Measurements from ENCODE around the gene NLRP12.
"Not testable (repeated sequence)": the region's sequence is repeated elsewhere in the genome, so short reads cannot be mapped to it uniquely, and the experiment has no call there.

NLRP12 gene

DNA sequence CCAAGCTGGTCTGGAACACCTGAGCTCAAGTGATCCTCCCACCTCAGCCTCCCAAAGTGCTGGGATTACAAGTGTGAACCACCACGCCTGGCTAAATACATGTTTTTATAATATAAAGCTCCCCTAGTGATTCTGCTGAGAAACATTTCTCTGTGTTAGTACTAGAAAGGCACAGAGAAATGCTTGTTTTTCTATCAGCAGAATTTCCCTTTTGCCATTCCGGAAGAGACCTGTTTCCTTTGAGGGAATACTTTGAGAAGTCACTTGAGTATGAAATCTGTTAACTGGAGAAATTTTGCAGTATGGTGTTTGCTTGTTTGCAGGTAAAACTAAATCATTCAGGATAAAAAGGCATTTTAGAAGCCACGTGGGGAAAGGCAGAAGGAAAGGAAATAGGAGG lies 4.4 kb upstream of the NLRP12 start:
- no peak for DNase-seq

DNA sequence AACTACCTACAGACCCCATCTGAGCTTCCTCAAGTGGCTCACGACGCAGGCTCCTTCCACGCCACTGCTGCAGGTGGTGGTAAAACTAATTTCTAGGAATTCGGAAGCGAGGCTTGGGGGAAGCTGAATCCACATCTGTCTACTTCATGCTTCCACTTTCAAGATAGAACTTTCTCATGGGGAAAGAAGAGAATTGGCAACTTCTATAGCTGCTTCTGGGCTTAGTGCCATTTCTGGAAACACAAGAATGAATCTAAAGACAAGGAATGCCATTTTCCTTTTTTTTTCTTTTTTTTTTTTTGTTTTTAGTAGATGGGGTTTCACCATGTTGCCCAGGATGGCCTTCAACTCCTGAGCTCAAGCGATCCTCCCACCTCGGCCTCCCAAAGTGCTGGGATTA lies 2.8 kb upstream of the NLRP12 start:
- DNase-seq, result no peak

DNA sequence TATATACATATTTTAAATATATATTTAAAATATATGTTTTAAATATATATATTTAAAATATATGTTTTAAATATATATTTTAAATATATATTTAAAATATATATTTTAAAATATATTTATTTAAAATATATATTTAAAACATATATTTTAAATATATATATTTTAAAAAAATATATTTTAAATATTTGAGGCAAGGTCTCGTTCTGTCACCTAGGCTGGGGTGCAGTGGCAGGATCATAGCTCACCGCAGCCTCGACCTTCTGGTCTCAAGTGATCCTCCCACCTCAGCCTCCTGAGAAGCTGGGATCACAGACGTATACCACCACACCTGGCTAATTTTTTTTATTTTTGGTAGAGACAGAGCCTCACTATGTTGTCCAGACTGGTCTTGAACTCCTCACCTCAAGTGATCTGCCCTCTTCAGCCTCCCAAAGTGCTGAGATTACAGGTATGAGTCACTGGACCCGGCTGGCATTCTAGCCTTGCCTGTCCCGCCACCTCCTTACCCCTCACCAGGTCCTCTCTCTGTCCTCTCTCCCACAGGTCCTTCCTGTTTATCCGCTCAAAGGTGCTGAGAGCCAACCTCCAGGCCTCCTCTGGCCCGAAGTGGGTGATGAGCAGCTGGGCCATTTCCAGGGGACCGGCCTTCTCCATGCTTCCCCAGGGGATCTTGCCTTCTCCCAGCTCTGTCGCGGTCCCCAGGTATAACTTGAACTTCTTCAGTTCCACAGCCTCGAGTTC lies 564 bp downstream of the NLRP12 start:
- DNase-seq, result no peak

DNA sequence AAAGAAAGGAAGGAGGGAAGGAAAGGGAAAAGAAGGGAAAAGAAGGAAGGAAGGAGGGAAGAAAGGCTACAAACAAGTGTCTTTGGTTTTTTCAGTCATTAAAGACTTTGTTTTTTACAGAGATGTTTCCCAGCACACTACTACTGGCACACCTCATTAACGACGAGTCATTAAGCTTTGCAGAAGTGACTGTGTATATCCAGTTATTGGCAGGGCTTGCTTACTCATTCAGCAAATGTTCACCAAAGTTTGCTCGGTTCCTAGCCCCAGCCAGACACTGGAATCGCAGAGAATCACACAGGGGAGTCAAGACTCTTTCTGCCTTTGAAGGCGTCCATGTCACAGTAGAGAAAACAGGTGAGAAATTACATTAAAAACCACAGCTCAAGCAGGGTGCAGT lies 4.3 kb downstream of the NLRP12 start:
- no peak for DNase-seq

DNA sequence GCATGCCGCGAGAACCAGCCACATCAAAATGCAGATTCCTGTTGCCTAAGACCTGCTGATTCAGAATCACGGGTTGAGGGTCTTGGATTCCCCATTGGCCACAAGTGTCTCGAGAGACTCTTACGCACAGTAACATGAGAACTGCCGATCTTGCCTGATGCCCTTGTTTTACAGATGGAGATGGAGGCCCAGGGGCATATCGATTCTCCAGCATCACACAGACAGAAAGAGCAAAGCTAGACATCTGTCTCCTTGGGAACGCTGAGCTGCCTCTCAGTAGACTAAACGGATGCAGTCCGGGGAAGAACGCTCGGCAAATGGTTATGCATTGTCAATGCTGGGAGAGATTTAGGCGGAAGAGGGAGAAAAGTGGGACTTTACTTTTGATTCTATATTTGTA lies 5.4 kb downstream of the NLRP12 start:
- no peak for DNase-seq

DNA sequence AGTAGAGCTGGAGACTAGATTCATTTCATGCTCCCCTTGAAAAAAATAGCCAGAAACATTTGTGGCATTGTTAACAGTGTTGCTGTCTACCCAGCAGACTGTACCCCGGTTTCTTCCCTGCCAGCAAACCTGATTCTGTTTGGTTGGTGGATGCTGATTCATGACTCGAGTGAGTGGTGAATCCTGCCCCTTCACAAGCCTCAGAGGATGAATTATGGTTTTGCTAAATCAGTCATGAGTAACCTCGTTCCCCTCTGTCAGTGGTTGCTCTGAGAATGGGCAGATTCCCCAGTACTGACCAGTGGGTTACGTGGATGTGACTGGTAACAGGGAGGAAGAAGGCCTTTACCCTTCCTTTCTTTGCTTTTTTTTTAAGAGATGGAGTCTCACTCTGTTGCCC lies 10.1 kb downstream of the NLRP12 start:
- DNase-seq, result no peak

DNA sequence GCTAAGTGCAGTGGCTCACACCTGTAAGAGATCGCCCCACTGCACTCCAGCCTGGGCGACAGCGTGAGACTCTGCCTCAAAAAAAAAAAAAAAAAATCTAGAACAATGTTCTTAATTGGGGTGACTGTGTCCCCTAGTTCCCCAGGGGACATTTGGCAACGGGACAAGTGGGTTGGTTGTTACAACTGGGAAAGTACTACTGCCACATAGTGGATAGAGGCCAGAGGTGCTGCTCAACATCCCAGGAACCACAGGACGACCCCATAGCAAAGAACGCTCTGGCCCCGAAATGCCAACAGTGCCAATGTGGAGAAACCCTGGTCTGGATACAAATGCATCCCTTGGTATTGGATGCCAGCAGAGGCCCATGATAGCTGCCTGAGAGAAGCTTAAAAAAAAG lies 11.8 kb downstream of the NLRP12 start:
- no peak for DNase-seq

DNA sequence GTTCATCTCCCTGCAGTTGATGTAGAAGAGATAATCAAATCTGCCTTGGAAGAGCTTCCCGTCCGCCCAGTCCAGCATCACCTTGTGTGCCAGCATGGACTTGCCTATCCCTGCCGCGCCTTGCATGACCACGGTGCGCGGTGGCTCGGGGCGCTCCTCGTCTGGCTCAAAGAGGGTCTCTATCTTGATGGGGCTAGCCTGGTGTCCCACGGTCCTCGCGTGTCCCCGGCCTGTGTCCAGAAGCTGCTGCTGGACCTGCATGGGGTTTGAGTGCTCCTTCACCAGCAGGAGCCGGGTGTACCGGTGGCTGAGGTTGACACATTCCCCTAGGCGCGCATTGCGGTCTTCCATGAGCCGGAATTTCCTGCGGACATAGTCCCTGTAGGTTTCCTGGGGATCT lies 13.2 kb downstream of the NLRP12 start:
- no peak for DNase-seq

DNA sequence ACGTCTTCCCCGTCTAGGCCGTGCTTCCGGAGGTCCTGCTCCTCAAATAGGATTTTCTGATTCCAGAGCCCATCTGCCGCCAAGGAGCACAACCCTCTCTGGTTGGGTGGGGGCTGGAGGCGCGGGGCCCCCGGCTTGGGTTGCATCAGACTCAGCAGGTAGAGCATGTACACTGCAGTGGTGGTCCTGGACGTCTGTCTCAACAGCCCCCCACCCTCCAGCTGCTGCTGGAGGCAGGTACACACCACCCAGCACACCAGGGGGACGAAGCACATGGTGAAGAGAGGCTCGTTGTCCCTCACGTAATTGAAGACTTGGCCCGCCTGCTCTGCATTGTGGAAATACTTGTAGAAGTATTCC lies 13.9 kb downstream of the NLRP12 start:
- DNase-seq, result no peak

DNA sequence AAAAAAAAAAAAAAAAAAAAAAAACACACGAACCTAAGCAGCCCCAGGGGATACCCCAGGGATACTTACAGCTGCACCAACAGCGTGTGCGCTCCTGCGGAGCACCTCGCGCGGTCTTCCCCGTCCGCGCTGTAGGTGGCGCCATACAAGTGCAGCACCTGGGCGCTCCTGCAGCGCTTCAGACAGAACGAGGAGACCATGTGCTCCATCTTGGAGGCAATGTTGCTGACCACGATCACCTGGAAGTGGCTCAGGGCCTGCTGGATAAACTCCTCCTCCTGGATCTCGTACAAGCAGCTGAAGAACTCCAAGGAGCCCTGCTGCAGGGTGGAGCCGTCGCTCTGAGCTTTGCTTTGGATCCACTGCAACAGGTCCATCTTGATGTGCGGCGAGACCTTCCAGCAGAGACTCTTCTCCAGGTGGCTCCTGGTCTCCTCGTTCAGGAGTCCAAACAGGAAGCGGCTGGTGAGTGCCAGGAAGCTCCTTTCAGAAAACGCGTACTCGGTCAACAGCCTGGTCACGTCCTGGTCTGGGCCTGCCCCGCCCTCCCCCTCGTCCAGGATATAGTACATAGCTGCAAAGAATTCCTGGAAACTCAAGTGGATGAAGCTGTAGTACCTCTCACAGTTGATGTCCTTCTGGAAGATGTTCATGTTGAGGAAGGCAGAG lies 14.5 kb downstream of the NLRP12 start:
- DNase-seq, result no peak

DNA sequence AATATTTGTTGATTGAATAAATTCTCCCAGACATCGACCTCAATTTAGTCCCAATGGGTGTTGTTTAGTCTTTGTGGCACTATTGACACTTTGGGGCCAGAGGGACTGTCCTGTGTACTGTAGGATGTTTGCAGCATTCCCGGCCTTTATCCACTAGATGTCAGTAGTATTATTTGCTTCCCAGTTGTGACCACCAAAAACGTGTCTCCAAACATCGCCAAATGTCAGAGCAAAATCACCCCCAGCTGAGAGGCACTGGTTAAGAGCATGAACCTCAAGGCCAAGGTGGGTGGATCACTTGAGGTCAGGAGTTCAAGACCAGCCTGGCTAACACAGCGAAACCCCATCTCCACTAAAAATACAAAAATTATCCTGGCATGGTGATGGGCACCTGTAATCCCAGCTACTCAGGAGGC lies 15.4 kb downstream of the NLRP12 start:
- no peak for DNase-seq

DNA sequence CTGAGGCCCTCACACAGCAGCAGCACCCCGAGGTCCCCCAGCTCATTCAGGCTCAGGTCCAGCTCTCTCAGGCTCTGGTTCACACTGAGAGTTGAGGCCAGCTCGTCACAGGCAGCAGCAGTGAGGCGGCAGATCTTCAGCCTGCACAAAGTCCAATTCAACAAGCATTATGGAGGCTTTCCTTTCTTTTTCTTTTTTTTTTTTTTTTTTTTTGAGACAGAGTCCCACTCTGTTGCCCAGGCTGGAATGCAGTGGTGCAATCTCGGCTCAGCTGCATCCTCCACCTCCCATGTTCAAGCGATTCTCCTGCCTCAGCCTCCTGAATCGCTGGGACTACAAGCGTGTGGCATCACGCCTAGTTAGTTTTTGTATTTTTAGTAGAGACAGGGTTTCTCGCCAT lies 22.9 kb downstream of the NLRP12 start:
- DNase-seq, result no peak

DNA sequence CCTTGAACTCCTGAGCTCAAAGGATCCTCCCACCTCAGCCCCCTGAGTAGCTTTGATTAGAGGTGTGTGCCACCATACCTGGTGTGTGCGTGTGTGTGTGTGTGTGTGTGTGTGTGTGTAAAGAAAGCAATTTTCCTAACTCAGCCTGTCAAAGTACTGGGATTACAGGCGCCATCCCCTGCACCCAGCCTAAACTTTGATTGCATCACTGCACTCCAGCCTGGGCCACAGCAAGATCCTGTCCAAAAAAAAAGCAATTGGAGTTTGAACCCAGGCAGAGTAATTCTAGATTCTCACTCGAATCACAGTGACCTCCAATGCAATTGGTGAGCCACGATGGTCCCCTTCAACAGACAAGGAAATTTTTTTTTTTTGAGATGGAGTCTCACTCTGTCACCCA lies 29.1 kb downstream of the NLRP12 start:
- no peak for DNase-seq

DNA sequence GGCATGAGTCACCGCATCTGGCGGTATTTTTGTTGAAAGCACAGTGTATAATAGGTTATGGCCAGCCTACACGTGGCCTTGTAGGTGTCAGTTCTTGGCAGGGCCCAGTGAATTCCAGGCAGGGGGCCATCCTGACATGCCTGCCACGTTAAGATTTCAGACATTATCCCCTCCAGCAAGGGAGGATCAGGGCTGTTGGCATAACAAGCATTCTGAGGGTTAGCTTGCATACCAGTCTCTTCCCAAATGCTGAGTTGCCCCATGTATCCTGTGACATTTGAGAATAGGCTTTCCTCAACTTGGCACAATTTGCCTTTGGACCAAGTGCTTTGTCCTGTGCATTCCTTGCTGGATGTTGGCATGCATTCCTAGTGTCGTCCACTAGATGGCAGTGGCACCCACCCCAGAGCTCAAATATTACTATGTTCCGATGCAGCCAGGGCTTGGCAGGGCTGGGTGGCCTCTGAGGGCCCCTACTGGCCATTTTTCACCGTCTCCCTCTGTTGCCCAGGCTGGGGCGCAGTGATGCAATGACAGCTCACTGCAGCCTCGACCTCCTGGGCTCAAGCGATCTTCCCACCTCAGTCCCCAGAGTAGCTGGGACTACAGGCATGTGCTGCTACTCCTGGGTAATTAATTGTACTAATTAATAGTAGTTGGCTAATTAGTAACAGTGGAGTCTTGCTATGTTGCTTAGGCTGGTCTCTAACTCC lies 31.2 kb downstream of the NLRP12 start:
- peak; percentile 63 for DNase-seq

DNA sequence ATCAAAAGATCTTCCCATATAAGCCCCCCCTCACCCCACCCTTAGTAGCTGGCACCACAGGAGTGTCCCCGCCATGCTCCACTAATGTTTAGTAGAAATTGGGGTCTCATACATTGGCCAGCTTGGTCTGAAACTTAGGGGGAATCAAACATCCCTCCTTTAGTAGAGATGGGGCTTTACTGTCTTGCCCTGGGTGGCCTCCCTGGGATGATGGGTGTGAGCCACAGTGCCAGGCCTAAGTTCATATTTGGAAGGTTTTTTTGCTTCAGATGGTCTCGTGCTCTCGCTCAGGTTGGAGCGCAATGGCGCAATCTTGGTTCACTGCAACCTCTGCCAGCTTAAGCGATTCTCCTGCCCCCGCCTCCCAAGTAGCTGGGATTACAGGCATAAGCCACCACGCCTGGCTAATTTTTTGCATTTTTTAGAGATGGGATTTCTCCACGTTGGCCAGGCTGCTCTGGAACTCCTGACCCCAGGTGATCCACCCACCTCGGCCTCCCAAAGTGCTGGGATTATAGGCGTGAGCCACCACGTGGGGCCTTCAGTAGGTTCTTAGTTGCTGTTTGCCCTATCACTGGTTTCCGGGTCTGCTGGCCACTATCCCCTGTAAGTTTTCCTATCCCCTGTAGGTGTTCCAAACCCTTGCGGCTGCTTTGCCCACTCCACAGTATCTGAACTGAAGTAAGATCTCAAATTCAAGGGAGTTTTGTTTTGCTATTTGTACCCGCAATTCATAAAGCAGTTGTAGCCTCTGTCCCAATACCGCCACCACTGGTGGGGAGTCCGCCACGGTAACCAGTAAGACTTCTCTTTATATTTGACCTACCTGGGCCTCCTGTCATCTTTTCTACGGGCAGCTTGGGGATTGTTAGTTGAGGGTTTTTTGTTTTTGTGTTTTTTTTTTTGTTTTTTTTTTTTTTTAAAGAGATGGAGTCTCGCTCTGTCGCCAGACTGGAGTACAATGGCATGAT lies 34.1 kb downstream of the NLRP12 start:
- DNase-seq, result no peak

DNA sequence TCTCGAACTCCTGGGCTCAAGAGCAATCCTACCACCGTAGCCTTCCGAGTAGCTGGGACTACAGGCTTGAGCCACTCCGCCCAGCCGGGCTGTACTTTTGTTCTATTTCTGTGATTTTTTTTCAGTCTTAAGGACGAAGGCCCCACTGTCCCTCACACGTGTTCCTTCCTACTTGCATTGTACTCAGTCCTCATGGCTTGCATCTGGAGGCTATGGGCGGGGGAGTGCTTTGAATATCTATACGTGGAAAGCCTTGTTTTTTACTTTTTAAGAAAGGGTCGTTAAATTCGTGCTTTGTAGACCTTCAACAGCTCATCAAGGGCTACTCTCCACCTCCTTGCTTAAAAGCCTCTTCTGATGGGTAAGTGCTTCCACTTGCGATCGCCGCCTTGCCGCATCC lies 36.8 kb downstream of the NLRP12 start:
- no peak for DNase-seq

DNA sequence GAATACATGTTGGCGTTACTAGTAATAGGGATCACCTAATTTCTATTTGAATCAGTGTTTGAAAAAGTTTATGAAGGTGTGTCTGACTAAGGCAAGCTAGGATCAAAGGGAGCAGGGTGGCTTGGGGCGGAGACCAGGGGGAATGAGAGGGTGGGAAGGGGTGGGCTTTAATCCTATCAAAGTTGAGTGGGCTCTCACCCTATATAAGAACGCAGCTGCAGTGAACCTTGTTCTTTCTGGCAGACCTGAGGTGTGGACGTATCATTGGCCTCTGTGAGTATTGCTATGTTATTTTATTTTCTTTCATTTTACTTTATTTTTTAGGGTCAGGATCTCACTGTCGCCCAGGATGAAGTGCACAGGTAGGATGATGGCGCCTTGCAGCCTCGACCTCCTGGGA lies 37.4 kb downstream of the NLRP12 start:
- no peak for DNase-seq

DNA sequence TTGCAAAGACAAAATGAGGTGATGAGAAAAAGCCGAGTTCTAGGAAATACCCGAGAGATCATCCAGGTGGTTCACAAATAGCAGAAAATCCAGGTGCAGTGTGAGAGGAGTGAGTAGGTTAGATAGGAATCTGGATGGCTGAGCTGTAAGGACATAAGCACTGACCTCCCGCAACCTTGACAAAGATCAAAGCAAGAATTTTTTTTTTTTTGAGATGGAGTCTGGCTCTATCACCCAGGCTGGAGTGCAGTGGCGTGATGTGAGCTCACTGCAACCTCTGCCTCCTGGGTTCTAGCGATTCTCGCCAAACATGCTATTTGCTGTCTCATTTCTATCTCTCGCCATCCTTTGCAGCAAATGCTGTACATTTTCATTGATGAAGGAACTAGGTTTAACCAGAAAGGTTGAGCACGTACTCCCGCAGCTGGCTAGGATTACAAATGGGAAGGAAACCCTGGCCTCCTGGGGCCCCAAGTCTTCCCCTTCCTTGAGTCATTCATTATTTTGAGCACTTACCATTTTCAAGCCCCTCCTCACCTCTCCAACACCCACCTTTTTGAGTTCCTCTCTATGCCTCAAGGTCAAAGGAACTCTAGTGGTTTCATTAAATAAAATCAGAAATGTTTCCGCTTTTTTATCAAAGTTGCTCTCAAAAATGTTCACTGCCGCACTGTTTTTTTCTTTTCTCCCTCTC lies 38.8 kb downstream of the NLRP12 start:
- DNase-seq, result no peak

DNA sequence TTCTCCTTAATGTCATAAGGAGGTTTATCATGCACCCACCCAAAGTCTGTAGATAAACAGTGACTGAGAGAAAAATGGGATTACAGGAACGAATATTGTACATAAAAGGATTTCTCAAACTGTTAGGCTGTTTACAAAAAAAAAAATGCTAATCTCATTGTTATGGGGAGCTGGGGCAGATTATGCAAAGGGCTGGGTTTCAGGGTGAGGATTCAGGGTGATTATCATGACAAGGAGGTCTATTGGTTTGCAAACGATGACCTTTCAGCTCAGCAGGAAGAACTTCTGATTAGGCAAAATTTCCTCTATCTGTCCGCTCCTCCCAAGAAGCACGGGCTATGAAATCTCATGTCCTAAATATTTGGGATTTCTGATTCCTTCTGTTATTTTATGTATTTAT lies 41.4 kb downstream of the NLRP12 start:
- DNase-seq, result no peak

DNA sequence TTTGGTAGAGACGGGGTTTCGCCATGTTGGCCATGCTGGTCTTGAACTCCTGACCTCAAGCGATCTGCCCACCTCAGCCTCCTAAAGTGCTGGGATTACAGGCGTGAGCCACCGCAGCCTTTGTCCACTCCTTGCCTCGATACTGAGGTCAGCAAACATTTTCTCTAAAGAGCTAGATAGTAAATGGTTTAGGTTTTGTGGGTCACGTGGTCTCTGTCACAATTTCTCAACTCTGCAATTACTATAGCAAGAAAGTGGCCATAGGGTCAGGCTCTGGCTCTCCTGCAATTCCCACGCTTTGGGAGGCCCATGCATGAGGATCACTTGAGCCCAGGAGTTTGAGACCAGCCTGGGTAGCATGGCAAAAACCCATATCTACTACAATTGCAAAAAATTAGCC lies 42.8 kb downstream of the NLRP12 start:
- not testable (repeated sequence) for DNase-seq

DNA sequence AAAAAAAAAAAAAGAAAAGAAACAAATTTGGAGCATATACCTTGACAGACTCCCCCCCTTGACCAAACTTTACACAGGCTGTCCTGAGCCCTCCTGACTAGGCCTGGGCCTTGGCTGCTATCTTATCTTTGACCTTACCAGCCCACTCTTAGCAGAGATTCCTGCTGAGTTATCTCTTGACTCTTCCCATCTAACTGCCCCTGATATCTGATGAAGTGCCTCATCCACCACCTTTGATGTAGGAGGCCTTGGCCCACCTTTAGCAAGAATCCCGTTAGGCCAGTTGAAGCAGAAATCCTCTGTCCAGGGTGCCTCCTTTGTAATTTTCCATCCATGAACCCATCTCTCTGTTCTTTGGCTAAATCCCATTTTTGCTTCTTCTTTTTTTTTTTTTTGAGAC lies 43.6 kb downstream of the NLRP12 start:
- DNase-seq, result no peak

DNA sequence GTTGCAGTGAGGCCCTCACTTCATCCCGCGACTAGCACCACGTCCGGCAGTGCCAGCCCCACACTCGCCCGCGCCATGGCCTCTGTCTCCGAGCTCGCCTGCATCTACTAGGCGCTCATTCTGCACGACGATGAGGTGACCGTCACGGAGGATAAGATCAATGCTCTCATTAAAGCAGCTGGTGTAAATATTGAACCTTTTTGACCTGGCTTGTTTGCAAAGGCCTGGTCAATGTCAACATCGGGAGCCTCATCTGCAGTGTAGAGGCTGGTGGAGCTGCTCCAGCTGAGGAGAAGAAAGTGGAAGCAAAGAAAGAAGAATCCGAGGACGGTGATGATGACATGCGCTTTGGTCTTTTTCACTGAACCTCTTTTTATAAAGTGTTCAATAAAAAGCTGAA lies 48.6 kb downstream of the NLRP12 start:
- no peak for DNase-seq

DNA sequence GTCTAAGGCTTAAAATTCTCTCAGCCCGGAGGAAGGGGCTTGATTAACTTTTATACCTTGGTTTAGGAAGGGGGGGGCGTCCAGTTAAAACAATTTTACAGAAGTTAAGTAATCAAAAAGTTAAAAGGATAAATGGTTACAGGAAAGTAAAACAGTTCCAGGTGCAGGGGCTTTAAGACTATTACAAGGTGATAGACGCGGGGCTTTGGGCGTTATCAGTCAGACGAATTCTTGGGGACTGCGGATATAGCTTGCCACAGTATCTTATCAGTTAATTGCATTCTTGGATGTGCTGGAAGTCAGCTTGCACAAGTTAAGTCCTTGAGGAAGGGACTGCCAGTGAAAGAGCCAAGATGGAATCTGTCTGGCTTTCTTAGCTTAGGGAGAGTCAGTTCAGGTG lies 49.6 kb downstream of the NLRP12 start:
- not testable (repeated sequence) for DNase-seq

Measured in NCI-H1105 (cell line).